H1 (cell line): ENCODE data around the gene PSMA5. TPM values are rescaled to one million over a fixed set of nuclear protein-coding genes. Genes with fewer than 3 reads are reported as not detected.

ENCODE experiments used
- CTCF ChIA-PET: fragments of 300-600 bp; sonication (Branson Sonifier 250); formaldehyde crosslinking; loops from one replicate; lab custom pipeline; 2021; ENCODE audit not compliant: partially characterized antibody; lab: Charles Lee
- POLR2A ChIA-PET: fragments of 300-600 bp; sonication (Branson Sonifier 250); formaldehyde crosslinking; loops from one replicate; lab custom pipeline; 2021; ENCODE audit warnings: inconsistent platforms; ENCODE audit not compliant: partially characterized antibody; lab: Charles Lee
- DNase-seq, 2 experiments: peaks; one replicate each; pipeline versions ENCODE4 v3.0.0 to v3.0.0-alpha.2; 2010 to 2022; ENCODE audit warnings: low spot score in 2 of 2, low read depth in 1 of 2, mixed read lengths in 1 of 2
- FAIRE-seq: peaks from 2 replicates; lab custom pipeline; 2011; peaks lifted over from hg19 to GRCh38; lab: Jason Lieb, UNC
- H2AFZ ChIP-seq: 2 replicates; pipeline ENCODE4 v1.8.1; 2012; ENCODE audit warnings: low read length, inconsistent platforms
- H2AK5ac ChIP-seq: 2 replicates; pipeline ENCODE4 v1.6.1; 2013; ENCODE audit warnings: low read depth, low read length
- H2BK120ac ChIP-seq: replicated peaks from 2 replicates; pipeline ENCODE3; 2013; ENCODE audit warnings: low read depth, low read length, inconsistent platforms
- H2BK12ac ChIP-seq: 2 replicates; pipeline ENCODE4 v1.6.1; 2013; ENCODE audit warnings: low read depth, low read length
- H2BK15ac ChIP-seq: 2 replicates; pipeline ENCODE4 v1.6.1; 2013; ENCODE audit warnings: low read length
- H2BK20ac ChIP-seq: 2 replicates; pipeline ENCODE4 v1.6.1; 2013; ENCODE audit warnings: low read length
- H2BK5ac ChIP-seq: 2 replicates; pipeline ENCODE4 v1.6.1; 2013; ENCODE audit warnings: low read depth, low read length
- H3K14ac ChIP-seq: 2 replicates; pipeline ENCODE4 v1.6.1; 2013; ENCODE audit warnings: inconsistent platforms; ENCODE audit not compliant: insufficient read length
- H3K18ac ChIP-seq: 2 replicates; pipeline ENCODE4 v1.6.1; 2013; ENCODE audit warnings: low read length; ENCODE audit errors: extremely low read depth
- H3K23ac ChIP-seq: 2 replicates; pipeline ENCODE4 v1.6.1; 2013; ENCODE audit warnings: inconsistent platforms; ENCODE audit not compliant: insufficient read length
- H3K23me2 ChIP-seq: 2 replicates; pipeline ENCODE4 v1.6.1; 2013; ENCODE audit warnings: low read depth, low read length
- H3K27ac ChIP-seq: 2 replicates; pipeline ENCODE4 v1.6.1; 2011; ENCODE audit warnings: low read depth, low read length, inconsistent platforms
- H3K27me3 ChIP-seq, 4 experiments: replicated peaks in 1 of 4; 1 replicate in 1 of 4; 2 replicates in 3 of 4; pipeline versions ENCODE4 v1.6.1 to v1.8.1; 2011 to 2013; ENCODE audit warnings: low read length in 3 of 4, mild to moderate bottlenecking in 3 of 4, inconsistent platforms in 2 of 4, mixed read lengths in 2 of 4, moderate library complexity in 1 of 4; ENCODE audit not compliant: control insufficient read depth in 3 of 4, insufficient read depth in 3 of 4; ENCODE audit errors: extremely low read depth in 1 of 4
- H3K36me3 ChIP-seq, 4 experiments: 2 replicates each; pipeline versions ENCODE4 v1.6.1 to v1.8.1; 2011 to 2013; ENCODE audit warnings: mild to moderate bottlenecking in 4 of 4, low read length in 3 of 4, moderate library complexity in 2 of 4, control low read depth in 1 of 4, inconsistent platforms in 1 of 4; ENCODE audit not compliant: insufficient read depth in 4 of 4, control insufficient read depth in 2 of 4
- H3K4ac ChIP-seq: replicated peaks from 2 replicates; pipeline ENCODE3; 2013; ENCODE audit warnings: low read length, low read depth, mixed read lengths, inconsistent platforms; ENCODE audit not compliant: insufficient read length
- H3K4me1 ChIP-seq, 4 experiments: replicated peaks in 1 of 4; 1 replicate in 1 of 4; 2 replicates in 3 of 4; pipeline versions ENCODE4 v1.6.1 to v1.8.1; 2011 to 2013; ENCODE audit warnings: low read length in 3 of 4, inconsistent platforms in 2 of 4, mixed read lengths in 1 of 4; ENCODE audit not compliant: insufficient read depth in 4 of 4, control insufficient read depth in 3 of 4
- H3K4me2 ChIP-seq, 2 experiments: 2 replicates each; pipeline versions ENCODE4 v1.6.1 to v1.8.1; 2011 to 2013; ENCODE audit warnings: low read depth in 2 of 2, low read length in 2 of 2, control low read depth in 1 of 2, inconsistent platforms in 1 of 2, mild to moderate bottlenecking in 1 of 2; ENCODE audit not compliant: insufficient read depth in 1 of 2
- H3K4me3 ChIP-seq, 4 experiments: fragments of 200-600, 300-600 bp in 1 of 4; sonication (generic), shearing (Covaris generic), sonication (Bioruptor Twin) in 1 of 4; 2 replicates each; pipeline versions ENCODE4 v1.5.1 to v1.8.1; 2011 to 2016; ENCODE audit warnings: low read length in 4 of 4, low read depth in 3 of 4, control low read depth in 2 of 4, inconsistent platforms in 2 of 4, mild to moderate bottlenecking in 2 of 4, mixed read lengths in 1 of 4, moderate library complexity in 1 of 4; ENCODE audit not compliant: insufficient read depth in 2 of 4; ENCODE audit errors: extremely low read depth in 1 of 4
- H3K56ac ChIP-seq: replicated peaks from 2 replicates; pipeline ENCODE3; 2013; ENCODE audit warnings: low read depth, mild to moderate bottlenecking, mixed read lengths, low read length, inconsistent platforms; ENCODE audit not compliant: insufficient read length
- H3K79me1 ChIP-seq: 2 replicates; pipeline ENCODE4 v1.6.1; 2013; ENCODE audit warnings: low read depth, low read length, control low read depth
- H3K79me2 ChIP-seq, 2 experiments: 2 replicates each; pipeline versions ENCODE4 v1.6.1 to v1.8.1; 2012 to 2013; ENCODE audit warnings: low read length in 2 of 2, mild to moderate bottlenecking in 2 of 2, inconsistent platforms in 1 of 2; ENCODE audit not compliant: insufficient read depth in 2 of 2, control insufficient read depth in 1 of 2
- H3K9ac ChIP-seq, 4 experiments: replicated peaks in 1 of 4; 1 replicate in 1 of 4; 2 replicates in 3 of 4; pipeline versions ENCODE4 v1.6.1 to v1.8.1; 2011 to 2013; ENCODE audit warnings: low read depth in 3 of 4, low read length in 3 of 4, control low read depth in 2 of 4, mild to moderate bottlenecking in 2 of 4, moderate library complexity in 2 of 4, inconsistent platforms in 1 of 4; ENCODE audit errors: extremely low read depth in 1 of 4
- H3K9me3 ChIP-seq, 2 experiments: 2 replicates each; pipeline versions ENCODE4 v1.6.1 to v1.8.1; 2012 to 2013; ENCODE audit warnings: mild to moderate bottlenecking in 2 of 2, moderate library complexity in 2 of 2, control low read depth in 1 of 2, inconsistent platforms in 1 of 2, low read depth in 1 of 2, low read length in 1 of 2, mixed read lengths in 1 of 2; ENCODE audit not compliant: insufficient read depth in 2 of 2
- H4K20me1 ChIP-seq, 2 experiments: replicated peaks in 1 of 2; 2 replicates each; pipeline versions ENCODE3 to v1.8.1; 2011 to 2013; ENCODE audit warnings: inconsistent platforms in 2 of 2, low read length in 2 of 2, mild to moderate bottlenecking in 1 of 2; ENCODE audit not compliant: insufficient read depth in 2 of 2, control insufficient read depth in 1 of 2
- H4K5ac ChIP-seq: 2 replicates; pipeline ENCODE4 v1.6.1; 2013; ENCODE audit warnings: low read length, low read depth, mixed read lengths, inconsistent platforms; ENCODE audit not compliant: insufficient read length
- H4K8ac ChIP-seq: 2 replicates; pipeline ENCODE4 v1.8.0; 2013; ENCODE audit warnings: mild to moderate bottlenecking, moderate library complexity, low read length, inconsistent platforms; ENCODE audit not compliant: insufficient read depth; ENCODE audit errors: extremely low read depth
- H4K91ac ChIP-seq: replicated peaks from 2 replicates; pipeline ENCODE3; 2013; ENCODE audit warnings: low read length, mixed read lengths, inconsistent platforms; ENCODE audit not compliant: insufficient read length
- CEBPB ChIP-seq: IDR thresholded peaks from 2 replicates; pipeline ENCODE4 v1.6.1; 2012; ENCODE audit warnings: low read depth, low read length
- CHD1 ChIP-seq: IDR thresholded peaks from 2 replicates; pipeline ENCODE4 v1.6.1; 2012; ENCODE audit warnings: low read depth, low read length, improper control_type of control experiment
- GABPA ChIP-seq: IDR thresholded peaks from 2 replicates; pipeline ENCODE4 v1.6.1; 2011; ENCODE audit warnings: mild to moderate bottlenecking, low read length, moderate library complexity, borderline replicate concordance; ENCODE audit not compliant: insufficient read depth
- KDM4A ChIP-seq: IDR thresholded peaks from one replicate; pipeline ENCODE4 v1.7.1; 2012; ENCODE audit warnings: low read depth, mild to moderate bottlenecking, moderate library complexity, low read length, inconsistent platforms; ENCODE audit not compliant: severe bottlenecking
- MAFK ChIP-seq: IDR thresholded peaks from 2 replicates; pipeline ENCODE4 v1.6.1; 2012; ENCODE audit warnings: low read depth, mild to moderate bottlenecking, improper control_type of control experiment, low read length
- NRF1 ChIP-seq: IDR thresholded peaks from 2 replicates; pipeline ENCODE4 v1.6.1; 2011; ENCODE audit warnings: mild to moderate bottlenecking, low read depth, low read length, improper control_type of control experiment
- PHF8 ChIP-seq: fragments of 200-600 bp; sonication (generic); conservative IDR thresholded peaks from 2 replicates; pipeline ENCODE4 v1.7.1; 2012; ENCODE audit warnings: low read depth, mild to moderate bottlenecking, inconsistent platforms, low read length, moderate library complexity
- RFX5 ChIP-seq: IDR thresholded peaks from 2 replicates; pipeline ENCODE4 v1.6.1; 2011; ENCODE audit warnings: low read depth, low read length, improper control_type of control experiment, borderline replicate concordance
- SRF ChIP-seq: IDR thresholded peaks from 2 replicates; pipeline ENCODE4 v1.6.1; 2011; ENCODE audit warnings: mild to moderate bottlenecking, low read depth, low read length, moderate library complexity
- TBP ChIP-seq: IDR thresholded peaks from 2 replicates; pipeline ENCODE4 v1.6.1; 2011; ENCODE audit warnings: low read depth, low read length, improper control_type of control experiment
- TCF12 ChIP-seq: IDR thresholded peaks from 2 replicates; pipeline ENCODE4 v1.6.1; 2011; ENCODE audit warnings: low read depth, mild to moderate bottlenecking, low read length
- polyA plus RNA-seq, 7 experiments: library from polyadenylated mRNA; depleted of rRNA in 3 of 7; stranded (reverse) in 5 of 7; unstranded in 2 of 7; fragments of >200 nt in 5 of 7; fragments of 200-250 nt in 2 of 7; gene quantifications; 1 replicate in 5 of 7; 2 replicates in 1 of 7; 4 replicates in 1 of 7; pipeline versions ENCODE4 v1.2.1 to v1.2.3, GENCODE V29; 2011 to 2013; ENCODE audit warnings: missing spikeins in 2 of 7, mixed read lengths in 2 of 7
- total RNA-seq: library from RNA; stranded (reverse); fragmentation: NEBNext Ultra II Directional; extraction: Animal tissue kit (Norgen Biotek cat#: 25700); gene quantifications from 2 replicates; pipeline ENCODE4 v1.2.1, GENCODE V29; 2021

The PSMA5 gene
- total and polyA plus RNA-seq, 2 of the 8 experiments (the other 6 are each of a cell fraction or from before 2014, with no cell fraction given): 140 to 166 TPM

DNA sequence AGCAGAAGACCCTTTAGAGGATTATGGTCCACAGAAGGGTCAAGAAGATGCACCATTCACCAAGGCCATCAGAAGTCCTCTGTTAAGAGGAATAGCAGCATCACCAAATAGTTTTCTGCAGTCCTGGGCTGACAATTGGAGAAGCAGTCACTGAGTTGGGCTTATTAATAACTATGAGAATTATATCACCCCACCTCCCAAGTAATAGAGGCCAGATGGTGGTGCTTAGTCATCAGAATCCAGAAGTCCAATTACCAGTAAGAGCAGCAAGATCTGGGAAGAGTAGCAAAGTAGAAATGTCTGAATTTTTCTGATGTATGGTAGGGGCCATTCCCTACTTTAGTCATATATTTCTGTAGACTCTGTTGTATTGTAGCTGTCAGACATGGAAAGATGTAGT, 6.1 kb upstream of the PSMA5 start:
- Histone ChIP-seq H3K9ac (no peak overlapping the region), H4K91ac (no peak overlapping the region), H3K27ac (no peak overlapping the region), H2BK20ac (no peak overlapping the region), H3K79me2 (peaks cover 0 to 4% of the 10 kb centered on the region in 2 experiments; a peak in 2 of 4 replicates), H2BK120ac (no peak overlapping the region), H2AFZ (no peak overlapping the region), H3K23ac (no peak overlapping the region), H4K8ac (no peak overlapping the region), H3K27me3 (no peaks in the 10 kb centered on the region), H3K14ac (no peak overlapping the region), H3K36me3 (no peaks in the 10 kb centered on the region), H3K4me3 (no peak overlapping the region), H3K4me1 (no peaks in the 10 kb centered on the region; a peak in 1 of 7 replicates), H3K79me1 (no peaks in the 10 kb centered on the region), H4K5ac (no peak overlapping the region), H4K20me1 (no peaks in the 10 kb centered on the region), H2BK5ac (no peak overlapping the region), H3K23me2 (no peaks in the 10 kb centered on the region; the same call in 1 of the 2 replicates), H3K4me2 (no peak overlapping the region), H2BK15ac (no peak overlapping the region), H2BK12ac (no peak overlapping the region), H3K9me3 (peaks cover 0 to 8% of the 10 kb centered on the region in 2 experiments; a peak in 1 of 4 replicates), H3K18ac (no peak overlapping the region), H2AK5ac (no peak overlapping the region), H3K4ac (no peak overlapping the region), H3K56ac (no peak overlapping the region)
- DNase-seq (no peak), FAIRE-seq (no peak)
- CTCF ChIA-PET: interaction anchor here (0.8 to 1.0 kb wide), 2 partner anchors 59 to 101 kb away, joined by 3 read pairs; no protein-coding TSS in a partner anchor
- TF ChIP-seq GABPA (no peak), PHF8 (no peak), SRF (no peak), NRF1 (no peak), RFX5 (no peak), TBP (no peak), CEBPB (no peak), KDM4A (no peak), MAFK (no peak), TCF12 (no peak), CHD1 (no peak)
- POLR2A ChIA-PET: interaction anchor here (0.9 kb wide), 1 partner anchor 20 kb away, joined by 3 read pairs; no protein-coding TSS in a partner anchor
